GM10847 (cell line): ENCODE measurements around the gene GNAT3.

Source experiments
- POLR2A ChIP-seq: IDR thresholded peaks from 2 replicates; pipeline ENCODE4 v1.6.1; 2011; ENCODE audit not compliant: insufficient read length; ENCODE audit errors: extremely low read depth

The GNAT3 gene

DNA sequence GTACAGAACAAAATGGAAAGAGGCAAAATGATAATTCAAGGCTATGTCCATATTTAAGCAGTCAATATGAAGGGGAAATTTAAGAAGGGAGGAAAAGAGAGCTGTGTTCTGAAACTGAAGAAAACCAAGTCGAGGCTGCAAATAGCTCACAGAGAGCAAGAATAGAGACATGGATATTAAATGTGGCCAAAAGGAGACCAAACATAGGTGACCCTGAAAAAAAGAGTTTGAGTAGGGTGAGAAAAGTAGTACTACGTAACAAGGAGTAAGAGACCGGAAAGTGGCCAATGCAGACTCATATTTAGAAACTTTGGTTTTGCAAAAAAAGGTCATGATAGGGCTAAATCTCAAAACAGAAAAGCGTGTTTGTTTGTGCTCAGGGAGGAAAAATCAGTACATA is 84.6 kb downstream of the GNAT3 start:
- no peak for TF ChIP-seq POLR2A

DNA sequence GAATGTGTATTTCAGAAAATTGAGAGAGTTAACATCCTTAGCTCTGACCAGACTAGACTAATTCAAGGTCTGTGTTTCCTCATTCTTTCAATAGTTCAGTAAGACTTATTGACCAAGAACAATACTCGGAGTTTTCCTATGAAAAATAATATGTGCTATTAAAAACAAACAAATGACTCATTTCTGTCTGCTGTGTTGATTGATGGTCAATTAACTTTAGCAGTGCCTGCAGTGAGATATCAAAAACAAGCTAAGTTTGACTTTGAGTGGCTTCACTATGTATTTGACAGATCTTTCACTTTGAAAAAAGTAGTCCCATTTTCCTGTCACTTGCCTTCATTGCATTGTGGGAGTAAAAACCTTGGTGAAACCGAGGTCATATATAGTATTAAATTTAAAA is 91.0 kb downstream of the GNAT3 start:
- no peak for TF ChIP-seq POLR2A

DNA sequence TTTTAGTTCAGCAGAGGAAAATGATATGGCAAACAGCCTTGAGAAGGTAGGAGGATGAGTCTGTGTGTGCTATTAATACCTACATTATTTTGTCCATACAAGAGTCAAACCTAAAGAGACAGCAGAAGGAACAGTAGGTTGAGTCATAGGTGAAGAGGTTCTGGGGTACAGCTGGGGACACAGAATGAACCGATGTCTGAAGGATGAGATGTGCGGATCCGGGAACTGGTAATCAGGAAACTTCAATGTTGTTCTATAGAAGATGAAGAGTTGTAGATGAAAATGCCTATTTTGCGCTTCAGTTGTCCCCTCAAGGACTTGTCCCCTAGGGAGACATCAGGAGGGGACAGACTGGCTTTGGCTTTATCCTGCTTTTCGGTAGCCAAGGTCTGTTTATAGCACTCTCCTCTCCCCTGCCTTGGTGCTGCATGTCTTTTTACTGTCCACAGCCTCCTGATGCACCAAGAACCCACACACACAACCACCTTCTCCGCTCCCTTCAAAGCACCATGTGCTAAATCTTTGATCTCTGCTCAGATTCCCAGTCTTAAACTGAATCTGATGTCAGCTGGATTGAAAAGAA is 94.6 kb downstream of the GNAT3 start:
- TF ChIP-seq POLR2A, result no peak

DNA sequence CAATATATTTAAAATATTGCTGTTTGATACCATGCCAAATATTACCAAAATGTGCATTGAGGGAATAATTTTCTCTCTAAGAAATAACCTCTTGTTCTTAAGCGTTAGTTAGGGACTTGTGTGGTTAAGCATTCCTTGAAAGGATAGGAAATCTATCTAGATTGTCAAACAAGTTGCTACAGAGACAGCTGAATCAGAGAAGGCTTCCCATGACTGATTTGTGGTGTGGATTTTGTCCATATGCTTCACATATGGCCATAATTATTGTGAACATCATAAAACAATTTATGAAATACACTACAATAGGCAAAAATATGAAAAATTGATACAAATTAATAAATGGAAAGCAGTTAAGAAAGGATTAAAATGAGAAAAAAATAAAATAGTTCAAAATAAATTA is 96.3 kb downstream of the GNAT3 start:
- no peak for TF ChIP-seq POLR2A

DNA sequence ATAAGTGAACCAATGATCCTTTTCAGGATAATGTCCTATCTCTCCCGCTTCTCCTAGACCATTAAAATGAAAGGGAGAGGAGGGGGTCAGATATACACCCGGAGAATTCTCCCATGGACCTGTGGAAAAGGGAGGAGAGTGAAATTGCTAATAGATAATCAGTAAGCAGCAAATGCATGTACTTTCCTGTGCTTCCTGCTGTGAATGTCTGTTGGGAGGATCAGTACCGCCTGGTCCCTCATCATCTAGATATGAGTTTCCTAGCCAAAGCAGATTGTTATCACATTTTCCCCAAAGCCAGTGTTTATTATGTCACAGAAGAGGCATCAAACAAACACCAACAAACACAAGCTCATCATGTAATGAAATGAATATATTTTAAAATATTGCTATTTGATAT is 96.8 kb downstream of the GNAT3 start:
- TF ChIP-seq POLR2A, result no peak

DNA sequence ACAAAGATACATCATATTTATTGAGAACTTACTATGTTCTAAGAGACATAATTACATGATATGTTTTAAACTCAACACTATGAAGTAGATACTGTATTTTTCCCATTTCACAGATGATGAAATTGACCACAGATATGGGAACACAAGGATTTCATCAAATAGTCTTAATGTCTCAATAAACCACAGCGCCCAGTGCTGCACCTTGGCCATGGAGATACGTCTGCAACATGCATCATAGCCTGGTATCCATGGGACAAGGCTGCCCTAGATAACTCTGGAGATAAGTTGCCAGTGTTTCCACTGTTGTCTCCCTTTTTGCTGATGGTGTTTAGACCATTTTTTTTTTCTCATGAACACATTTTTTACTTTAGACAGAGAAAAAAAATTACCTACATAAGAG is 97.5 kb downstream of the GNAT3 start:
- TF ChIP-seq POLR2A, result no peak

DNA sequence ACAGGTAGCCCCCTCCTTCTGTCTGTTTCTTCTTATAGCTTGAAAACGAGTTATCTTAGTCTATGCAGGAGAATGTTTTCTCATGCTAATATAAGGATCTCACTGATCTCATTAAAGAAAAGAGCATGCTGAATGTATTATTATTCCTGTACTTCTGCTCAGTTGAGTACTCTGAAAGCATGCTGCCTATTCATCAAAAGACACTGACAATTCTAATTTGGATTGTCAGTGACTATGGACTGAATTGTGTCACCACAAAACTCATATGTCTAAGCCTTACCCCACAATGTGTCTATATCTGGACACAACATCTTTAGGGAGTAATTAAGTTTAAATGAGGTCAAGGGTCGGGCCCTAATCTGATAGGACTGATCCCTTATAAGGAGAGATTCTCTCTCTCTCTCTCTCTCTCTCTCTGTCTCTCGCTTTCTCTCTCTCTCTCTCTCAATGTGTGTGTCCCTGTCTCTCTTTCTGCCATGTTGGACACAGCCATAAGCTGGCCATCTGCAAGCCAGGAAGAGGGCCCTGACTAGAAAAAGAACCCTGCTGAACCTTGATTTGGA is 98.4 kb downstream of the GNAT3 start:
- TF ChIP-seq POLR2A, result no peak

DNA sequence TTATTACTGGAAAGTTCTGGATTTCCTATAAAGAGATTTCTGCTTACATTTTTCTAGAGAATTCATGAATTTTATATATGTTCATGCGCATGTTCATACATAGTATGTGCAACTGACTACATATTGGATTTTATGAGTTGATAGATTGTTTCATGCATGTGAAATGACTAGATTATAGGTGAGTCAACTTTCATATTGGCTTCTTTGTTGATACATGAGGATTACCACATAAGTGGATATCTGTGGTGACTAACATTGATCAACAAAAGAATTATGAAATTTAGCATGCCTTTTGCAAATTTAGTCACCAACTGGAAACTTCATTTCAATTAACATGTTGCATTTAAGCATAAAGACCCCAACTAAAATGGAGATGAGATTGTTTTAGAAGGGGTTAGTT is 99.0 kb downstream of the GNAT3 start:
- TF ChIP-seq POLR2A, result no peak

DNA sequence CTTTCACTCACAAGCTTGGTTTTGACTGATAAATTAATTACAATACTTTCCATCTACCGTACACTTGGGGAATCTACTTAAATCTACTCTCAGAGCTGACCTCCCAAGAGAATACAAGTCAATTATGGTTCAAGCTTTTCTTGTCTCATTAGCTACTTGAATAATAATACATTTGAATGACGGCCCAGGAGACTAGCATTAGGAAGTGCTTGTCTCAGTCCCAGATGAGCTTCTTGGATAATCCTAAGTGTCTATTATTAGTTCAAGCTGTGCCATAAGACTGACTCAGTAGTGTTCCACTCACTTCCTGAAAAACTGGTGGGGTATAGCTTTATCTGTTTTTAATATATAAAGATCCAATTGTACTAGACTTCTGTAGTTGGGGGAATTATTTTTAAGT is 100.2 kb downstream of the GNAT3 start:
- no peak for TF ChIP-seq POLR2A

DNA sequence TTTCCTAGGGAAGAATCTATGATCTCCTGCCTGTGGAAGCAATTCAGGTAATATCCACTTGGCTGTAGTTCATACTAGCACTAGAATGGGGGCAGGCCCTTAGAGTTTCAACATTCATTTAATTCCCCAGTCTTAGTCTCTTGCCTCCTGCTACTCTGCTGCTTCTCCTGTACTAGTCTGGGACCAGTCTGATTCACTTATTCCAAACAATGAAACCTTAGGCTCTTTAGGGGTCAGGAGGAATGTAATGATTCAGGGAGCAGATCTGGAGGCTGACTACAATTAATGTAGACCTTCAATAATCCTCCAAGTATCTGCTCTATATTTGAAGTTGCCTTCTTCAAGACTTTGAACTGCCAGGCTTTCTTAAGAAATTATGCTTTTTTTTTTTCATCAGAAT is 101.8 kb downstream of the GNAT3 start:
- no peak for TF ChIP-seq POLR2A
